Amygdala (tissue), 56 donors: Measurements from ENCODE around the gene UBTD1.

Source experiments
- DNase-seq, 56 donors: peaks; one replicate each; lab custom pipeline; 2025; lab: John Stamatoyannopoulos, UW

Gene UBTD1

DNA sequence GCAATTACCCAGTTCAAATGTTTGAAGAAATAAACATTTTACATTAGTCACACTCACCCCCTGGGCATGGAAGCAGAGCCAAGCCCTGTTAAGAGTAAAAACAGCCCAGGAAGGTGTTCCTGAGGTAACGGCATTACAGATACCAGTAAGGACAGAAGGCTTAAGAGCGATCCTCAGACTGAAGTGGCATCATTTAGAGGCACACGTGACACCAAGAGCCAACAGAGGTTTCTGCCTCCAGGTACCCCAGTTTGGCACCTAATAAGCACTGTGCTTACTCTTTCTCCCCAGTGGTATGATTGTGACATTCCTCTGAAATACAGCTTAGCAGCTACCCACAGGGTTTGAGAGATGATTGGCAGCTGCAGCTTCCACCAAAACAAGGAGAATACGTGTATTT is 17.7 kb upstream of the UBTD1 start:
- DNase-seq: no peak

DNA sequence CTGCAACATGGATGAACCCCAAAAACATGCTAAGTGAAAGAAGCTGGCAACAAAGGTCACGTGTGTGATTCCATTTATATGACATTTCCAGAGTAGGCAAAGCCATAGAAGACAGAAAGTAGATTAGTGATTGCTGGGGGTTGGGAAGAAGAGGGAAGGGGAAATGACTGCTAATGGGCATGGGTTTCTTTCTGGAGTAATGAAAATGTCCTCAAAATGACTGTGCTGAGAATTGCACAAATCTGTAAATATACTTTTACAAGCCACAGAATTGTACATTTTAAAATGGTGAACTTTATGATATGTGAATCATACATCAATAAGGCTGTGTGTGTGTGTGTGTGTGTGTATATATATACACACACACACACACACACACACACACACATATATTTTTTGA is 16.3 kb upstream of the UBTD1 start:
- DNase-seq: no peak

DNA sequence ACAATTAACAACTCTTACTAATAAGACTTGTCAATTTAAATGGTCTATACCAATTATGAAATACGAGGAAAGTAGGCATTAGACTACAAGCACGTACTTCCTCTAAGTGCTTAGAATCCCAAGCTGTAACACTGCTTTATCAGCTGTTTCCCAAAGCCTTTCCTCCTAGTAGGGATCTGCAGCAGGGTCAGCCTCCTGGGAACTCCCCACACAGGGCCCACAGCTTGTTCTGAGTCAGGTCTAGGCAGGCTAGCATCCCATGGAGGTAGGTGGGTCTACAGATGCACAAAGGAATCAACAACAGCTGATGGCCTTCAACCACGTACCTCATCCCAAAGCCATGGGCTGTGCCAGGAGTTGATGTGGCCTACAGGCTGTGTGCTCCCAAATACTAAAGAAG is 15.2 kb upstream of the UBTD1 start:
- no peak for DNase-seq

DNA sequence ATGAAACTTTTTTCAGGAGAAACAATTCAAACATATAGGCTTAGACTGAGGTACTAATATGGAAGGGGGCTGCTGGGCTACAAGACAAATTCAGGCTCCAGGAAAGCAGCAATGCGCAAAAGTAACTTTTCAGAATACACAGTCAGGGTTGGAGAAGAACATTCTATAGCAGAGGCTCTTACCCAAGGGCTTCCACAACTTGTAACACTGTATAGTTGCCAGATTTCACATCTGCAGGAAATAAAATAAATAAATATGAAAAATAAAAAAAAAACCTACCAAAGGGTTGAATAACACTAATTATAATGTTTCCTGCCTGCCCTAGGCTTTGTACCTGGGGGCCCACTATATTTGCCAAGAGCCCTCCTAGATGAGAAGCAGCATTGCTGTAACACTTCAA is 14.8 kb upstream of the UBTD1 start:
- no peak for DNase-seq

DNA sequence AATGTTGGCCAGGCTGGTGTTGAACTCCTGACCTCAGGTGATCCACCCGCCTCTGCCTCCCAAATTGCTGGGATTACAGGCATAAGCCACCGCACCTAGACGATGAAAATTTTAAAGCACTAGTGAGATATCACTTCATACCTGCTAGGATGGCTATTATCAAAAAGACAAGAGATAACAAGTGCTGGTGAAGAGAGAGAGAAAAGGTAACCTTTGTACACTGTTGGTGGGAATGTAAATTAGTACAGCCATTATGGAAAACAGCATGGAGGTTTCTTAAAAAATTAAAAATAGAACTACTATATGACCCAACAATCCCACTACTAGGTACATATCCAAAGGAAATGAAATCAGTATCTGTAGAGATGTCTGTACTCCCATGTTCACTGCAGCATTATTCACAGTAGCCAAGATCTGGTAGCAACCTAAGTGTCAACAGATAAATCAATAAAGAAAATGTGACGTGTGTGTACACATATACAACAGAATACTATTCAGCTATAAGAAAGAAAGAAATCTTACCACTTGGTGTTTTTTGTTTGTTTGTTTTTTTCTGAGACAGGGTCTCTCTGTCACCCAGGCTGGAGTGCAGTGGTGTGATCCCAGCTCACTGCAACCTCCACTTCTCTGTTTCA is 13.0 kb upstream of the UBTD1 start:
- DNase-seq: no peak

DNA sequence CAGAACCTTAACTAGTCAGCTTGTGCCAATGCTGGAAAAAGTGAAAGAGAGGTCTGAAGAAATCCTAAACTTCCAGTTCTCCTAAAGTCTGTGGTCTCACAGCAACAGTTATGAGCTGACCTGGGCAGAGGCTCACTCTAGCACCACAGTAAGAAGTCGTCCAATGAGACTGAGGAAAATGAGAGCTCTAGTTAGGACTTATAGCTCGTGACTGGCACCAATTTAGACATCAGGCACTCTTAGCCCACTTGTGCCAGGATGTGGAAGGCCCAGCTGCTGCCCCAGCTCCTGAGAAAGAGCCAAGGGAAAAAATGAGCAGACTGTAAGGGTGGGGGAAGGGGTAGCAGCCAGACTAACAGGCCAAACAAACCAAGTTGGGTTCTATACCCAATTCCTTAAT is 8.1 kb upstream of the UBTD1 start:
- peak in 33 of 56 donors; percentile 10 to 77 (median 37) for DNase-seq

DNA sequence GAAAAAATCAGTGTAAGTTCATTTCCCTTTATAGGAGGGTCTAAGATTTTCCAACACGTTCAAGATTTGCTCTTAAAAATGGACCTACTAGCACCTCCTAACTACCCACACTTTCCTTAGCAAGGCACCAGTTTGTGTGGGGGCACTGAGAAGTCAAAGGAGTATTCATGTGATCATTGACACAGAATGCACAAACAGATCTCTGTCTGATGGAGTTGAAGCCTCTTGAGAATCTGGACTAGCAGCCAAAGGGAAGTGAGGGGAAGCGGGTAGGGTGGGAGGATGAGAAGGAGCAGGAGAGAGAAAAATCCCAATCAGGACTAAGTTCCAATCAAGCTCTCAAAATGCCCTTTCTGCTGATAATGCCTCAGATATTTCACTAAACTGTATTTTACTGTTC is 4.6 kb upstream of the UBTD1 start:
- peak in 18 of 56 donors; percentile 8 to 70 (median 26) for DNase-seq

DNA sequence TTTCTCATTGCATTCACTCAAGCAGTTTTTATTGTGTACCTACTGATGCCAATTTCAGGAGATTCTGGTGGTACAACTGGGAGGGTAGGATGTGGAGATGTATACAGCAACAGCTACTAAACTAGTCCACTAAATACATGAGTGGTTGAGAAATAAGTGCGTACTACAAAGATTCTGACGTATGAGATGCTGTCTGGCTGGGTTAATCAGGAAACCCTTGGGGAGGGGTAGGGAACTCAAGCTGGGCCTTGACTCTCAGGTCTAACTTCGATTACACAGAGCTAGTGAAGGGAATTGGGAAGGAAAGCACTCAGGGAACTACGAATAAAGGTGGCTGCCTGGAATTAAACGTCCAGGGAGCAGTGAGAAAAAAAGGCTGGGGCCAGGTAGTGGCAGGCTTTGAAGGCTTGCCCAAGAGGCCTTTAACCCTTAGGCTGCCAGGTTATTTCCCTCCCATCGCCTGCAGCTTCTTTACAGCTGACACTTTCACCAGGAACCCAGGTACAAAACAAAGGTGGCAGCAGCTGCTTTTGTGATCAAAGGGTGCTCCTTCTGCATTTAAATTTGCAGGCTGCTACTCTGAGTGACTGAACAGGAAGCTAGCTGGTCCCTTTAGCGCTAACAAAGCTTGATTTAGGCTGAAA is 3.7 kb upstream of the UBTD1 start:
- no peak for DNase-seq

DNA sequence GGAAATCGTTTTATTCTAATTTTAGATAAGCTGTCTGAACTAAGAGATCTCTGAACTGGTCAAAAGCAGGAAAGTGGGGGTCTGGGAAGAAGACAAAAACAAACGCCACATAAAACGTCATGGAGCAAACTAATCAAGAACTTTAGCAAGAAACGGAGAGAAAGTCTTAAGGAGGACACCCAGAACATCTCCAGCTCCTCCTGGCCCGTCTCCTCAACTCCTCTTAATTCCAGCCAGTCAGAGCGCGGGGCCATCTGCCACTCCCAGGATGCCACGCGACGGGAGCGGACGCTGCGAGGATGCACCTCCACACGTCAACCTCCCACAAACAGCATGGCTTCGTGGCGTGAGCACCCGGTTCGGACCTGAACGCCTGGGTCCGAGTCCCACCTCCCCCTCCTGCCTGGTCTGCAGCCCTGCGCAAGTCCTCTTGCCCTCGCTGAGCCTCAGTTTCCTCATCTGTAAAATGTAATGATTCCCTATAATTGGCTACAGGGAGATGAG is 1.1 kb upstream of the UBTD1 start:
- DNase-seq: peak in 48 of 56 donors; percentile 12 to 81 (median 59)

DNA sequence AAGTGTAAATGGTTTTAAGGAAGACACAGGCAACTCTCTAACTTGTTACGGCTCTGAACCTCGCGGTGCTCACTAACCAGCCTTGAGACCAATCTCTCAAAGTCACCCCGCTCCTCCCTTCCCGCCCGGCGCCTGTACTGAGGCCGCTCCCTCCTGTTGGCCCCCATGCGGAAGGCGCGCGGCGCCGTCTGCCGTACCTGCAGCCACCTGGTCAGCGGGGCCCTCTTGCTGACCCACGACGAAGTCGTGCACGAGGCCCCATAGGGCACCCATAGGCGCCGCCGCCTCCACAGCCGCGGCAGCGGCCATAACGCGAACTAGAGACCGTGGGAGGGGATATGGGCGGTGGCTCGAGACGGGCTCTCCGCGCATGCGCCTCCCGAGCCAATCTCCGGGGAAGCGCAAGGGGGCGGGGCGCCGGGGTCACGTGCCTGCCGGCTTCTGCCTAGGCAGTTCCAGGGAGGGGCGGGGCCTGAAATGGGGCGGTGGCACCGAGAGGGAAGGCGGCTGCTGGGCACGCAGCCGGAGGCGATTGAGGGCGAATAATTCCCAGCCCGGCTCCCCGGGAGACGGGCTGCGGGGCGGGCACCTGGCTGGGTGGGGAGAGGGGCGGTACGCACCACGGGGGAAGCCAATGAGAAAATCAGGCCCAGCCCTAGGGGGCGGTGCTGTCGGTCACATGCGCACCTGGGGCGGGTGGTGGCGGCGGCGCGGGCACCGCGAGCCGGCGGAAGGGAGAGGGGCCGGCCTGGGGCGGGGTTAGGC is 466 bp upstream of the UBTD1 start, which contains the start of gene MMS19:
Gene MMS19 (minus strand): TSS at position 347 of the 765 bp plus-strand sequence. CDS start 38 bp downstream, at position 309.
- DNase-seq: peak; percentile 89 to 100 (median 98)

DNA sequence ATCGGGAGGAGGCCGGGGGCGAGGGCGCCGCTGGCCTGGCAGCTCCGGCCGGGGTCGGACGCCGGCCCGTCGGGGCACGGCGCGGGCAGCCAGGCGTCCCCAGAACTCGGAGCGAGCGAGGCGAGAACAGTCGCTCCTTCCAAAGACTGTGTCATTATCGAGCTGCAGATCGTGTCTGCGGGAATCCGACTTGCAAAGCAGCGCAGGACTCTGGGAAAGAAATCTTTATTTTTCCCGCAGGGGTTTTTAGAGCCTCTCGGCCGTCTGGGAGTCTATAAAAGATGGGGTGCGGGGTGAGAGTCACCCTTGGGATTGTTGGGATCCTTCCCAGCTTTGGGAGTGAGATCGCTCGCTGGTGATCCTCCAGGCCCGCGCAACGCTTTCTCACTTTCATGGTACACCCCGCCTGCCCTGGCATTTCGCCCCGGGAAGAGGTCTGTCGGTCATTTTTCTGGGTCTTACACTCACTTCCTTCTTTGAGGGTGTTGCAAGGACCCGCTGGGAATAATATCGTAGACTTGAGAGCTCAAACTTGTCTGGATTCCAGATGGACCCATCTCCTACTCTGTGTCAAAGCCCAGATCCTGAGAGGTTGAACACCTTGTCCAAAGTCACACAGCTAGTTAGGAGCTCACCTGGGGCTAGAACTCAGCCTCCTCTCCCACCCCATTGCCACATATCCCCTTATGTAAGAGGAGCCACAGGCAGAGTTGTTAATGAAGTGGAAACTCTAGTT is 1.0 kb downstream of the UBTD1 start:
- peak in 29 of 56 donors; percentile 17 to 69 (median 45) for DNase-seq

DNA sequence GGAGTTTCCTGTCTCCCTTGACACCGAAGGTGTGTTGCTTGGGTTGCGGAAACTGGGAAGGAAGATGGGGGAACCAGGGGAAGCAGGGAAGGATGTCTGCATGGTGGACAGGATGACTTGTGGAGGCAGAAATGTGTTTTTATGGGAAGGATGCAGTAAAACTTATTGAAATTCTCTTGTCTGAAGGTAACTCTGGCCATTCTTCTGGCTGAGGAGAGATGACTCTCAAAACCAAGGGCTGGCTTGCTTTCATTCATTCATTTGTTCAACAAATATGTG is 1.5 kb downstream of the UBTD1 start:
- no peak for DNase-seq

DNA sequence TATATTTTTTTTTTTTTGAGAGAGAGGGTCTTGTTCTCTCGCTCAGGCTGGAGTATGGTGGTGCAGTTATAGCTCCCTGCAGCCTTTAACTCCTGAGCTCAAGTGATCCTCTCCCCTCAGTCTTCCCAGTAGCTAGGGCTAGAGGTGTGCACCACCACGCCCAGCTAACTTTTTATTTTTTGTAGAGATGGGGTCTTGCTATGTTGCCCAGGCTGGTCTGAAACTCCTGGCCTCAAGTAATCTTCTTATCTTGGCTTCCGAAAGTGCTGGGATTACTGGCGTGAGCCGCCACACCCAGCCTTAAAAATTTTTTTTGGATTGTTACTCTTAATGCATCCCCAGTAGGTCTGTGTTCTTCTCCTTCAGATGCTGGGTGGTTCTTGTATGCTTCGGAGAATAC is 4.2 kb downstream of the UBTD1 start:
- DNase-seq: no peak

DNA sequence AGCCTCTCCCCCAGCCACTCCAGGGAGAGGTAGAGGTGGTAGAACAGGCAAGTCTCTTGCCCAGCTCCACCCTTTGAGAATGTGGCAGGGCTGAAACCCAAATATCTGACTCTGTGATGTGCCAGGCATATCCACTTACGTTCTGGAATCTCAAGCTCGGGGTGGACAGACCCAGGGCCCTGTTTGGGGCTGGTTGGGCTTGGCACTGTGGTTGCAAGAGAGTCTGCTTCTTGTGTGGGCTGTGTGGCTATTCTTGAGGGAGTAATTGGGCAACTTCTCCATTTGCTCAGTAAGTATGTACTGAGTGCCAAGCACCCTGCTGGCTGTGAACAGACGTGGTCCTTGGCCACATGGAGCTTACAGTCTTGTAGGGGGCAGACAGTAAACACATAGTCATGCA is 4.7 kb downstream of the UBTD1 start:
- DNase-seq: no peak

DNA sequence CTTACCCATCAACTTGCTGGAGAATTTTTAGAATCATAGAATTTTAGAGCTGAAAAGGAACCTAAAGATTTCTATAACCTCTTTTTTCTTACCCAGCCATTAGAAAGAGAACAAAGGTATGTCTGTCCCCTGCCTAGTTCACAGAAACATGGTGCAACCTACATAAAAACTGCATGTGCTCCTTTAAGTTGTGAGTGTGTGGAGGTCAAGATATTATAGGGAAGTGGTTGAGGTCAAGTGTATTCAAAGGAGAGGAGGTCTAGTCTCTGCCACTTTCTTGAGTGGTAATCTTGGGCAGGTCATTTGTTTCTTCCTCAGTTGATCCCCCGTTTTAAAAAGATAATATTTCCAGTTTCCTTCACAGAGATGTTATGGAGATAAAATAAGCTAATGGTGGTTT is 6.4 kb downstream of the UBTD1 start:
- no peak for DNase-seq

DNA sequence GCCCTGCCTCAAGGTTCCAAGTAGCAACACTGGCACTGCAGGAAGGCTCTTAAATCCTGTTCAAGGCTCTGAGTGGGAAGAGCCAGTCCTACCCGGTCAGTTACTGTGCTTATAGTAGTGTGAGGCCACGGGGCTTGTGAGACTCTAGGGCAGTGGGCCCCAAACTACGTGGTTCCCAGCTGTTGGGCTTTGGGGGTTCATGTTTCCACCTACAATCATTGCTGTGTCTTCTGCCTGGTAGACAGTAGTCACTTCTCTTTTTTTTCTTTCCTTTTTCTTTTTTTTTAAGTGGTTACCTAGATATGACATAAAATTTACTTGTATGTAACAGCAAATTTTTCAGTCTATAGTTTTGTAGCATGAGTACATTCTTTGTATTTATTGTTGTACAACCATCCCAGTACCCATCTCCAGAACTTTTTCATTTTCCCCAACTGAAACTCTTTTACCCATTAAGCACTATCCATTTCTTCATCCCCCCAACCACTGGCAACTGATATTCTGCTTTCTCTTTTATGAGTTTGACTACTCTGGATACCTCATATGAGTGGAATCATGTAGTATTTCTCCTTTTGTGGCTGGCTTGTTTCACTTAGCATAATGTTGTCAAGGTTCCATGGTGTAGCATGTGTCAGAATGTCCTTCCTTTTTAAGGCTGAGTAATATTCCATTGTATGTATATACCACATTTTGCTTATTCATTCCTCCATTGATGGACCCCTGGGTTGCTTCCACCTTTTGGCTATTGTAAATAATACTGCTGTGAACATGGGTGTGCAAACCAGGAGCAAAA is 7.7 kb downstream of the UBTD1 start:
- no peak for DNase-seq

DNA sequence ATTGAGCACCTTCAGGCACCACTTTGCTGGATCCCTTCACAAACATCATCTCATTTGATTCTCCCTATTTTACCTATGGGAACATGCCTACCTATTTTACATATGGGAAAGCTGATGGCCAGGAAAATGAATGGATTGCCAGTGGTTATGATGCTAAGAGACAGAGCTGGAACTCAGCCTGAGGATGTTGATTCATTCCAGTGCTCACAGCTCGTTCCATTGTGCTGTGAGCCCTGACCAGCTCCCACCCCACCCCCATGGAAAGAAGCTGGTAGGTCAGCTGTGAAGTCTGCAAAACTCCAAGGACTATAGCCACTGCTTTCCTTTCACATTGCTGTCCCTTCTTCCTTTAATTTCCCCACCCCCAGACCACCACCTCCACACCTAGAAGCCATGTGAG is 9.6 kb downstream of the UBTD1 start:
- DNase-seq: peak in 9 of 56 donors; percentile 16 to 45 (median 19)

DNA sequence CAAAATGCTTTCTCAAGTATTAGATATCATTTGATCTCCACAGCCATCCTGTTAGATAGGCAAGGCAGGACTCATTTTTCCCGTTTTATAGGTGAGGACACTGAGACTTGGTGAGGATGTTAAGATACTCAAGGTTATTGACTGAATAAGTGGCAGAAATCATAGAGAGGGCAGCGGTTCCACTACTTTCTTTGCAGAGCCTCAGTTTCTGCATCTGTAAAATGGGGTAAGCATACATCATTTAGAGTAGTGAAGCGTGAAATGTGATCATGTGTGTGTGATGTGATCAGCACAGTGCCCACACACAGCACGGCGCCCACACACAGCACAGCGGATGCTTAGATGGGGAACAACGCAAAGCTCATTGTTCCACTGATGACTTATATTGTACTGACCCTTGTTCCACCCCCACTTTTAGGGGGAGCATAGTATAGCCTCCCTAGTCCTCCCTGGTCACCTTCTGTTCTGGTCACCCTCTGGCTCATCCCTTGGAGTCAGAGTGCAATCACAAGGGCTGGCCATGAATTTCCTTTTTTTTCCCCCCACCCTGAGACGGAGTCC is 10.5 kb downstream of the UBTD1 start:
- DNase-seq: no peak

DNA sequence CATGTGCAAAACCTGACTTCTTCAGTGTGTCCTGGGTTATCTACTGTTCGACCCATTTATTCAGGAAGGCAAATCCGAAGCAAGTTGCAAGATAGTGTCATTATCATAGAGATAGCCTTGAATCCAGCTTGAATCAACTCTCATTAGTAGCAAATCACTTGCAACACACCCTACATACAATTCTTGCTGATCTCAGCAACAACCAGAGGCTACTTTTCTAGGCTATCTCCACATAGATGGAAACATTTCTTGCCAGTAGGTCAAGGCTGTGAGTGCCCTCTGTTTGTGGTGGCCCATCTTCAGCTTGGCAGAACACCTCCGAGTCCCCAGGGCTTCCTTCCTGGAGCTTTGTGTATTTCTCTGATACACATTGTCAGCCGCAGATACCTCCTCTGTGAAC is 12.0 kb downstream of the UBTD1 start:
- no peak for DNase-seq
